Putamen (tissue), 1 donor: ENCODE results near the gene LLCFC1.

Experiments
- DNase-seq: peaks from one replicate; pipeline ENCODE4 v3.0.0-alpha.2; 2016; ENCODE audit warnings: low spot score

LLCFC1 gene

GRCh38 chr7:142910481-142910880, 28.8 kb upstream of the LLCFC1 start:
- no peak for DNase-seq

DNA sequence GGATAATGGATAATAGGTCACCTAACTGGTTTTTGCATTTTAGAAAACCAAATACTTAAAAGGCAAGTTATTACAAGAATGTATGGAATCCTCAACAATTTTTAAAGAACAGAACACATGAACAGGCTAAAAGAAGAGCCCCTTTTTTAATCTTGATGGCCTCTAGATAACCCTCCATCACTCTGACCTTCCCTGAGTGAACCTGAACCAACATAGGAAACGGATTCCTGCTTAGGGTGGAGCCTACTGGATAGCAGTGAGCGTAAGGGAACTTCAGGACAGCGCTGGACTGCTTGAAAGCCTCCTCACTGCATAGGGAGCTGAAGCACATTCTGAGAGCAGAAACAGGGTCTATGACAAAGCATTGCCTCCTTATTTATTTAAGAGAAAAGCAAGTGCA, 26.2 kb upstream of the LLCFC1 start:
- no peak for DNase-seq

- DNase-seq, result no peak
These were observed 25.7 kb upstream of the LLCFC1 start for GRCh38 chr7:142913566-142913965.

- DNase-seq, result no peak
These were observed 25.2 kb upstream of the LLCFC1 start for GRCh38 chr7:142914121-142914520.

DNA sequence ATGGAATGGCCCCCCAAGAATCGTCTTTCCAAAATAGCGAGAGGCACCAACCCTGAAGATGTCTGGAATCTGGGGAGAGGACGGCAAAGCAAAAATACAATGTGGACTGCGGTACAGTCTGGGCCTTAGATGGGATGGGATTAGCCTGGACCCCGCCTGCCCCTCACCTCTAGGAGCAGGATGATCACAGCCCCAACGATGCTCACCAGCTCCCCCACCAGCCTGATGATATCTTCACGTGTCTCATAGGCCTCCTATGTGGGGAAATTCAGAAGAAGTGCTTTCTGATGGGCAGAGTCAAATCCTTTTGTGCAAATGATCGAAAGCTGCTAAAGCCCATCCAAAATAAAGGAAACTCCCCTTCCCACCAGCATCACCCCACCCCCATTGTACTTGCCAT, 24.0 kb upstream of the LLCFC1 start:
- DNase-seq, result no peak

GRCh38 chr7:142916508-142916907, 22.8 kb upstream of the LLCFC1 start:
- no peak for DNase-seq

- no peak for DNase-seq
These were observed 21.8 kb upstream of the LLCFC1 start for GRCh38 chr7:142917447-142917846.

DNA sequence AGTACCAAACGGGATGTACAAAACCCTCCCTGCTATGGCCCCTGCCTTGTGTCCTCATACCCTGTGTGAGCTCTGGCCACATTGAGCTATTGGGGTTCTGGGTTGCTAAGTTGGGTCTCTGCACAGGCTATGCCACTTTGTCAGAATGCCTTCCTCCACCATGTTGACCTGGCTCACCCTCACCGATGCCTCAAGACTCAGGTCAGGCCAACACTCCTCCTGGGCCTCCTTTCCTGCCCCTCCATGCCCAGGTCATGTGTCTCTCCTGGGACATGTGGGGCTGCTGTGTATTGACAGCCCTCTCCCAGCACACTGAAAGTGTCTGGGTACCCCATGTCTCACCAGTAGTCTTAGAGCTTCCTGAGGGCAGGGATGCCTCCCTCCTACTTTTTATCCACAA, 20.4 kb upstream of the LLCFC1 start:
- DNase-seq, result no peak

GRCh38 chr7:142919656-142920055, 19.6 kb upstream of the LLCFC1 start:
- no peak for DNase-seq

DNA sequence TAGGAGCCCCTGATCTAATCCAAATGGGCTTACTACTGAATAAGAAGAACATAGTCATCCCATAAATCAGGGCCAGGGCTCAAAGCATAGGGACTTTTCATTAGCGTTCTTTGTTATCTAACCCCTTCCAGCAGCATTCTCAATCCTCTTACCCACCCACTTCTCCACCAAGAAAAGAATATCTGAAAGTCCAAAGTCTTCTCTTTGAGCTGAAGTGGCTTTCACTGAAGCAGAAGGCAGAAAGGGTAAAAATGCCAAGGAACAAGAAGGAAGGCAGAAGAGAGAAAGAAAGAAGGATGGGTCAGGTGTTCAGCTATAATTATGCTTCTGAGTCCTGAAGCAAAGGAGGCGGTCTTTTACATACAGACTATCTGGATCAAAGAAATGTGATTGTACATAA, 15.9 kb upstream of the LLCFC1 start:
- DNase-seq, result no peak

- no peak for DNase-seq
These were observed 13.9 kb upstream of the LLCFC1 start for GRCh38 chr7:142925413-142925812.

- no peak for DNase-seq
These were observed 12.1 kb upstream of the LLCFC1 start for GRCh38 chr7:142927085-142927745.

DNA sequence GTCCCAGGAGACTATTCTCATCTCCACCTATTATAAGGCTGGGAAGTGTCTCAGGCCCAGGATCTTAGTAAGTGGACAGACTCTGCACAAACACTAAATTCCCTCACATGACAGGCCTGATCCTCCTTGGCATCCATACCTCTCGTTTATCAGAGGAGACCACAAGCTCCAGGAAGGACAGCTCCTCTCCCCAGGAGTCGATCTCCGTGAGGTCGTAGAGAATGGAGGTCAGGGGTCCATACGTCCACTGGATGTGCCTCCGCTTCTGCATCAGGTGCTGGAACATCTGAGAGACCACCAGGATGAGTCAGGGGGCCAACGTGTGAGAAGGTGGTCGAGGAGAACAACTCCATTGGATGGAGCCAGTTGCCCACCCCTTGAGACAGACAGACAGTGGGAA, 11.3 kb upstream of the LLCFC1 start:
- DNase-seq, result no peak

- no peak for DNase-seq
These were observed 9.1 kb upstream of the LLCFC1 start for GRCh38 chr7:142930126-142930730.

- no peak for DNase-seq
These were observed 6.7 kb upstream of the LLCFC1 start for GRCh38 chr7:142932386-142933091.

- no peak for DNase-seq
These were observed 6.2 kb upstream of the LLCFC1 start for GRCh38 chr7:142933092-142933475.

DNA sequence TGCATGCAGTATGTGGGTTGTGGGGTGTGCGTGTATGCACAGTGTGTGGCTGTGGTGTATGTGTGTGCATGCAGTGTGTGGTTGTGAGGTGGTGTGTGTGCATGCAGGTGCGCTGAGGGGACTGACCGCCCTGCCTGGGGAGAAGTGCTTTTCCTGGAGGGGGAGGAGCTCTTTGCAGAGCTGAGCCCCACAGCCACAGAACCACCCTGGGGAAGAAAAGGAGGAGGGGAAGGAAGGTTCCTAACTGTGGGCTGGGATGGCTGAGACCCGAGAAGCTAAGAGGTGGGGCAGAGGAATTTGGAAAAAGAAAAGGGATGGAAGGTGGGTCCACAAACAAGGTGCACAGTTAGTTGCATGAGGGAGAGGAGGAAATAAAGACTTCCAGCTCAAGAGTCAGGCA, 5.7 kb upstream of the LLCFC1 start, which contains the start of gene TRPV5:
Gene TRPV5, minus strand, starts transcription at position 123 of the 400 bp plus-strand sequence. CDS start 287 bp downstream, outside the sequence.
- DNase-seq, result no peak

DNA sequence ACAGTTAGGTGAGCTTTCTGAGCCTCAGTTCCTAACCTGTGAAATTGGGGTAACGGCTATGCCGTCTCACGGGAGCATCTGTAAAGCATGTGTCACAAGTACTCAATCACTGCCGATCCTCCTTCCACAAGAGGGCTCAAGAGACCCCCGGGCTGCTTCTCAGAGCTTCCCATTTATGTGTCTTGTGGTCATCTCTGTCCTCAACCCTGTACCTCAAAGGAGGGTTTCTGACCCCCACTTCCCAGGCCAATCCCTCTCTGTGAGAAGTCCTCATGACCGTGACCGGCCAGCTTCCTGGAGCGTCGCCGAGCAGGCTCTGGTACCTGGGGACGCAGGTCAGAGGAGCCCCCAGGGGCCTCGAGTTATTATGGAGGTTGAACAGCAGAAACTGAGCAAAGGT, 5.2 kb upstream of the LLCFC1 start:
- DNase-seq, result no peak

DNA sequence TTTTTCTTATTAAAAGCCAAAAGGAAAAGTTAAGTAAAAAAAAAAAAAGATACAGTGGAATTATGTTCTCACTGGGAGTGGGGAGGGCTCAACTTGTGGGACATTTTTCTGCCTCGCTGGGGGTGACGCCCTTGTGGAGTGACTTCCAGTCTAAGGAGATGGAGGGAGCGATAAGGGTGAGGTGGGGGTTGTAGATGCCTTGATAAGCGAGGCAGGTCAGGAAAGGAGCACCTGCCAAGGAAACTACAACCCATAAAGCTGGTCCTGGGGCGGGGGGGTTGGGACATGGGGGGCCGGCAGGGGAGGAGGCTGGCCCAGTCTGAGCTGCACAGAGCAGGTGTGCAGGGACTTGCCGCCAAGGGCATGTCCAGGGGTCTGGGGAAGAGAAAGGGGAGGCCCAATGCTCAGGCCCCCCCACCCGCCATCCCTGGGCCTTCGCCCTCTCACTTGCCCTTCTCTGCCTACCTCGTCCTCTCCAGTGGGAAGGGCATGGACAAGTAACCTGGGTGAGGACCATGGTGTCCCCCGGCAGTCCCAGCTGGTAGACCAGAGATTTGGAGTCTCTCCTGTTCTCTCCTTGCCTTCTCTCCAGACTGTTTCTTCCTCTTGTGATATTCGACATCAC, 3.2 kb upstream of the LLCFC1 start:
- no peak for DNase-seq

DNA sequence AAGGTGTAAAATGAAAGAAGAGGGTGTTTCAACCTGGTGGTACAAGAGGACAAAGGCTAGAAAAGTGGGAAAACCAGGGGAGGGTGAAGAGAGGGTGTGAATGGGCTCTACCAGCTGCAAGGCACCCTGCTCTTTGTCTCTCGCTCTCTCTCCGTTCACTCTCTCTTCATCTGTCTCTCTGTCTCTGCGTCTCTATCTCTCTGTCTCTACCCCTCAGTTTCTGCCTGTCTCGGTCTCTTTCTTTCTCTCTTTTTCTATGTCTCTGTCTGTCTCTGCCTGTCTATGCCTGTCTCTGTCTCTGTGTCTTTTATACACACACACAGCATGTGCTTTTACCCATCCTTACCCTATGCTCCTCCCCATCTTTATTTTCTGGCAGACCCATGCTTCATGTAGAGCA, 673 bp upstream of the LLCFC1 start:
- no peak for DNase-seq

DNA sequence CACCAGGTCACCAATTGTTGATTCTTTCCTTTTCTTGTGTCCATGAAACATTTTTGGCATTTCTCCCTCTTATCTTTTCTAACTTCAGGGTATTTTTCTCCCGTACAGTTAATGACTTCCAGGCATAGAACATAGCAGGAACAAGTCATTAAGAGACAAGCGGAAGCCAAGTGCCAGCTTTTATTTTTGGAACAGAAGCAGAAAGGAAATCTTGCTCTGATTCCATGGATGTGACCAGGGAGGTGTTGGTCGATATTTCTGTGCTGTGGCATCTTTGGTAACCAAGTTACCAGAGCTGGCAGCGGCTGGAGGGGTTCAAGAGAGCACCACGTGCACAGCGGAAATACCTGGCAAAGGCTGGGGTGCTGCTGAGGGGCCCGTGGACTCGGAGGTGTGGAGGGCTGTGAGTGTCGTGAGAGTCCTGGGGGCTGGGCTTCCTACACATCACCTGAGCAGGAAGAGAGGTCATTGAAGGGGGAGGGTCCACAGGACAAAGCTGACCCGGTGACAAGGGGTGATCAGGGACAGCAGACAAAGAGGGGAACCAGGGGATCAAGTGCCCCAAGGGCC, 1.8 kb downstream of the LLCFC1 start:
- DNase-seq, result no peak

DNA sequence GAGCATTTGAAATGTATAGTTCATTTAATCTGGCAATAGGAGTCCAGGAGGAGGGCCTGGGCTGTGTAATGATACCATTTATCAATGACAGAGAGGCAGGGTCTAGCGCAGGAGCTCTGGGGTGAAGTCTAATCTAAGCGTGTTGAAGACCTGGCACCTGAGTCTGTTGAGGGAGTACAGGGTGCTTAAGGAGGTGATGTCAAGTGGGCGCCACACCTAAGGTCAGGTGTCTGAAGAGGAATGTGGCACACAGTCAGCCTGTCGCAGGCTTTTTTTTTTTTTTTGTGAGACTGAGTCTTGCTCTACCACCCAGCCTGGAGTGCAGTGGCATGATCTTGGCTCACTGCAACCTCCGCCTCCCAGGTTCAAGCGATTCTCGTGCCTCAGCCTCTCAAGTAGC, 2.3 kb downstream of the LLCFC1 start:
- DNase-seq, result no peak

GRCh38 chr7:142942746-142943145, 3.5 kb downstream of the LLCFC1 start:
- DNase-seq, result no peak
